OCI-LY1 (cell line): ENCODE data around the gene IST1.

Experiments
- CTCF ChIP-seq: fragments of 200-600 bp; sonication (generic), shearing (Covaris generic); IDR thresholded peaks from 2 replicates; pipeline ENCODE4 v1.5.1; 2017; ENCODE audit warnings: mild to moderate bottlenecking, antibody characterized with exemption, low read length, moderate library complexity, mixed read lengths
- EZH2 ChIP-seq: fragments of 200-600 bp; sonication (generic), shearing (Covaris generic); IDR thresholded peaks from 2 replicates; pipeline ENCODE4 v1.8.0; 2017; ENCODE audit warnings: borderline replicate concordance, mixed run types, mild to moderate bottlenecking, antibody characterized with exemption, low read length, moderate library complexity, mixed read lengths

GRCh38 chr16:71883168-71883848, 12.0 kb upstream of the IST1 start:
- TF ChIP-seq CTCF (no peak), EZH2 (no peak)
